K562 (cell line): ENCODE results near the gene SYT17. TPM values are rescaled to one million over a fixed set of nuclear protein-coding genes. Genes with fewer than 3 reads are reported as not detected.
A peak's percentile ranks its signal among the peaks of the same experiment; 100 is the strongest.

Experiments used
- ATAC-seq: fragments of 200-7000 bp; cut with Tn5 transposase; 3 replicates; pipeline ENCODE4 v1.9.1; 2020; ENCODE audit warnings: moderate library complexity
- BruUV-seq: library from RNA; stranded (reverse); fragments of 400-500 nt; replicated peaks from 2 replicates; lab custom pipeline; 2021; lab: Mats Ljungman, UMichigan
- CTCF ChIA-PET: fragments of 300-600 bp; formaldehyde crosslinking; extraction: SDS; loops from one replicate; lab custom pipeline; 2021; ENCODE audit warnings: low intra/inter-chr PET ratio; lab: Yijun Ruan, JAX
- POLR2A ChIA-PET: fragments of 300-600, 350-650 bp; sonication (Branson Sonifier 250); formaldehyde crosslinking; extraction: SDS; loops from one replicate; lab custom pipeline; 2021; ENCODE audit warnings: antibody characterized with exemption, inconsistent platforms; lab: Yijun Ruan, JAX
- DNase-seq, 4 experiments: peaks; one replicate each; pipeline versions ENCODE4 v3.0.0 to v3.0.0-alpha.2; 2011 to 2018; ENCODE audit warnings: low spot score in 3 of 4, mixed read lengths in 3 of 4; ENCODE audit errors: extremely low read depth in 1 of 4
- FAIRE-seq: peaks from 2 replicates; lab custom pipeline; 2011; peaks lifted over from hg19 to GRCh38; lab: Jason Lieb, UNC
- H2AFZ ChIP-seq: 2 replicates; pipeline ENCODE4 v1.6.0; 2011; ENCODE audit warnings: low read depth, low read length, control low read depth, inconsistent platforms
- H3K27ac ChIP-seq: fragments of 200-600 bp; 3 replicates; pipeline ENCODE4 v1.8.0; 2011; ENCODE audit warnings: low read depth, mild to moderate bottlenecking, control low read depth, inconsistent platforms, low read length, moderate library complexity, mixed read lengths; ENCODE audit errors: extremely low read depth
- H3K27me3 ChIP-seq, 2 experiments: fragments of 300-600 bp in 1 of 2; 2 replicates in 1 of 2; 3 replicates in 1 of 2; pipeline versions ENCODE4 v1.6.0 to v1.8.0; 2011; ENCODE audit warnings: inconsistent platforms in 2 of 2, low read length in 2 of 2, mild to moderate bottlenecking in 1 of 2, mixed read lengths in 1 of 2, moderate library complexity in 1 of 2; ENCODE audit not compliant: control insufficient read depth in 2 of 2, insufficient read depth in 2 of 2
- H3K36me3 ChIP-seq: fragments of 300-600 bp; 3 replicates; pipeline ENCODE4 v1.8.0; 2011; ENCODE audit warnings: mild to moderate bottlenecking, low read length, inconsistent platforms; ENCODE audit not compliant: control insufficient read depth, insufficient read depth
- H3K4me1 ChIP-seq, 2 experiments: fragments of 200-600 bp in 1 of 2; replicated peaks in 1 of 2; 2 replicates in 1 of 2; 3 replicates in 1 of 2; pipeline versions ENCODE4 v1.5.1 to v1.8.0; 2011; ENCODE audit warnings: inconsistent platforms in 2 of 2, low read length in 2 of 2, mild to moderate bottlenecking in 1 of 2, mixed read lengths in 1 of 2, moderate library complexity in 1 of 2; ENCODE audit not compliant: control insufficient read depth in 2 of 2, insufficient read depth in 2 of 2
- H3K4me2 ChIP-seq: 2 replicates; pipeline ENCODE4 v1.6.1; 2011; ENCODE audit warnings: low read length, control low read depth, inconsistent platforms, mixed read lengths; ENCODE audit not compliant: insufficient read depth
- H3K4me3 ChIP-seq: fragments of 200-600 bp; sonication (generic), shearing (Covaris generic); 2 replicates; pipeline ENCODE4 v1.5.1; 2016; ENCODE audit warnings: control low read depth, inconsistent platforms
- H3K79me2 ChIP-seq: fragments of 200-600 bp; 3 replicates; pipeline ENCODE4 v1.8.0; 2011; ENCODE audit warnings: low read length, inconsistent platforms; ENCODE audit not compliant: control insufficient read depth, insufficient read depth
- H3K9ac ChIP-seq, 2 experiments: 2 replicates each; pipeline versions ENCODE4 v1.6.0 to v1.6.1; 2011; ENCODE audit warnings: low read depth in 2 of 2, low read length in 2 of 2, control low read depth in 1 of 2, inconsistent platforms in 1 of 2, mild to moderate bottlenecking in 1 of 2, mixed read lengths in 1 of 2; ENCODE audit not compliant: insufficient read depth in 1 of 2
- H3K9me1 ChIP-seq: one replicate; pipeline ENCODE4 v1.6.0; 2011; ENCODE audit warnings: inconsistent platforms, mild to moderate bottlenecking, low read length, moderate library complexity; ENCODE audit not compliant: control insufficient read depth, insufficient read depth
- H3K9me3 ChIP-seq: replicated peaks from 2 replicates; pipeline ENCODE4 v1.5.1; 2011; ENCODE audit warnings: low read depth, low read length, inconsistent platforms; ENCODE audit not compliant: control insufficient read depth, insufficient read depth
- H4K20me1 ChIP-seq: replicated peaks from 2 replicates; pipeline ENCODE4 v1.6.1; 2011; ENCODE audit warnings: low read length, inconsistent platforms, mixed read lengths; ENCODE audit not compliant: control insufficient read depth, insufficient read depth
- HMG20A ChIP-seq: fragments of 450-650 bp; formaldehyde crosslinking; conservative IDR thresholded peaks from 2 replicates; pipeline ENCODE4 v1.4.0; 2020; ENCODE audit warnings: mild to moderate bottlenecking, mixed read lengths
- KLF1 ChIP-seq: fragments of 450-650 bp; IDR thresholded peaks from 2 replicates; pipeline ENCODE4 v1.6.1; 2016; ENCODE audit warnings: missing genetic modification characterization, missing compliant biosample characterization
- POLR2G ChIP-seq: fragments of 200-400 bp; formaldehyde crosslinking; IDR thresholded peaks from 2 replicates; pipeline ENCODE4 v1.6.1; 2017; ENCODE audit warnings: low read depth, mild to moderate bottlenecking, antibody characterized with exemption, low read length, moderate library complexity
- RAD21 ChIP-seq, 2 experiments: fragments of 250-450 bp in 1 of 2; fragments of 450-650 bp in 1 of 2; sonication (Bioruptor Pico) in 1 of 2; formaldehyde crosslinking in 1 of 2; IDR thresholded peaks in 1 of 2; conservative IDR thresholded peaks in 1 of 2; 2 replicates each; pipeline versions ENCODE4 v1.4.0 to v1.8.0; 2020 to 2022; ENCODE audit warnings: mild to moderate bottlenecking in 2 of 2, moderate library complexity in 1 of 2
- RBM14 ChIP-seq: fragments of 200-400 bp; formaldehyde crosslinking; IDR thresholded peaks from 2 replicates; pipeline ENCODE4 v1.6.1; 2018; ENCODE audit warnings: low read depth, mild to moderate bottlenecking, low read length, moderate library complexity, borderline replicate concordance; ENCODE audit not compliant: insufficient read depth
- TOE1 ChIP-seq, 2 experiments: fragments of 450-650 bp in 1 of 2; sonication (generic) in 1 of 2; formaldehyde crosslinking in 1 of 2; IDR thresholded peaks; 2 replicates each; pipeline versions ENCODE4 v1.7.1 to v1.8.0; 2016 to 2022; ENCODE audit warnings: borderline replicate concordance in 2 of 2, mild to moderate bottlenecking in 2 of 2, antibody characterized with exemption in 1 of 2, inconsistent platforms in 1 of 2, low read depth in 1 of 2, missing genetic modification reagents in 1 of 2, moderate library complexity in 1 of 2
- XRCC5 ChIP-seq: fragments of 200-400 bp; formaldehyde crosslinking; IDR thresholded peaks from 2 replicates; pipeline ENCODE4 v1.6.1; 2017; ENCODE audit warnings: low read depth, mild to moderate bottlenecking, low read length
- ZFP36 ChIP-seq: fragments of 150-350 bp; IDR thresholded peaks from 2 replicates; pipeline ENCODE4 v1.6.1; 2018; ENCODE audit warnings: low read length, low read depth; ENCODE audit not compliant: partially characterized antibody
- ZNF41 ChIP-seq: fragments of 250-450 bp; sonication (Bioruptor Pico); conservative IDR thresholded peaks from 2 replicates; pipeline ENCODE4 v1.4.0; 2020; ENCODE audit warnings: mild to moderate bottlenecking
- ZNF583 ChIP-seq: fragments of 250-450 bp; sonication (Bioruptor Pico); IDR thresholded peaks from 2 replicates; pipeline ENCODE4 v1.4.0; 2020
- WGBS: fragments of 100-300 bp; shearing (Covaris generic); methylation state at CpG from one replicate; pipeline ENCODE4 v1.1.6; 2016; ENCODE audit warnings: low coverage, mixed read lengths; ENCODE audit not compliant: insufficient coverage; ENCODE audit errors: missing lambda C conversion rate; 5-methylcytosine and 5-hydroxymethylcytosine counted together
- in situ Hi-C: fragments of 300-500 bp; cut with MboI; formaldehyde crosslinking; loops from 4 replicates; pipeline ENCODE4 v1.15.0; 2018; ENCODE audit warnings: inconsistent platforms, mixed read lengths
- intact Hi-C: fragments of 100-400 bp; cut with micrococcal nuclease; formaldehyde crosslinking; loops from 2 replicates; pipeline ENCODE4 v1.14.2; 2022
- polyA plus RNA-seq, 8 experiments: library from polyadenylated mRNA; depleted of rRNA in 4 of 8; stranded (reverse) in 5 of 8; unstranded in 3 of 8; fragments of >200 nt; fragmentation: Nextera tagmentation in 2 of 8; fragmentation: Illumina TruSeq in 1 of 8; extraction: Ambion mirVana in 2 of 8; extraction: Trizol in 1 of 8; gene quantifications; 2 replicates each; pipeline versions ENCODE4 v1.2.1 to v1.2.3, GENCODE V29; 2011 to 2014; ENCODE audit warnings: inconsistent platforms in 1 of 8, missing spikeins in 1 of 8
- total RNA-seq, 7 experiments: library from RNA; depleted of rRNA in 6 of 7; stranded (reverse); fragments of >200 nt in 6 of 7; fragmentation: Illumina TruSeq in 2 of 7; extraction: Trizol in 2 of 7; gene quantifications; 2 replicates each; pipeline versions ENCODE4 v1.2.1 to v1.2.3, GENCODE V29; 2011 to 2021; ENCODE audit warnings: low replicate concordance in 1 of 7
- TF ChIP-seq, protein P1 (sequence below): sonication (generic); formaldehyde crosslinking; IDR thresholded peaks from 2 replicates; pipeline ENCODE4 v1.8.0; 2022; ENCODE audit warnings: mild to moderate bottlenecking, missing genetic modification reagents
- TF ChIP-seq, protein P2 (sequence below): fragments of 450-650 bp; formaldehyde crosslinking; IDR thresholded peaks from 2 replicates; pipeline ENCODE4 v1.4.0; 2020; ENCODE audit warnings: mild to moderate bottlenecking, mixed read lengths

Gene SYT17
- total and polyA plus RNA-seq, 9 of the 15 experiments (the other 6 are each of a cell fraction or from before 2014, with no cell fraction given): not detected

- H3K27ac ChIP-seq: no peak overlapping the region
- no peak overlapping the region for H2AFZ ChIP-seq
- ChIA-PET POLR2A (interaction anchor here (0.5 kb wide), 1 partner anchor 9 kb away, joined by 3 read pairs; no protein-coding TSS in a partner anchor), CTCF (no interaction called here)
- peaks cover 17 to 30% of the 10 kb centered on the region in 2 experiments for H3K4me1 ChIP-seq
- BruUV-seq: no TSS peak
- no peaks in the 10 kb centered on the region; a peak in 1 of 5 replicates for H3K27me3 ChIP-seq
- ATAC-seq (no peak), FAIRE-seq (no peak), DNase-seq (no peak)
- in situ Hi-C loops: no loop called here
- TF ChIP-seq, protein P1, sequence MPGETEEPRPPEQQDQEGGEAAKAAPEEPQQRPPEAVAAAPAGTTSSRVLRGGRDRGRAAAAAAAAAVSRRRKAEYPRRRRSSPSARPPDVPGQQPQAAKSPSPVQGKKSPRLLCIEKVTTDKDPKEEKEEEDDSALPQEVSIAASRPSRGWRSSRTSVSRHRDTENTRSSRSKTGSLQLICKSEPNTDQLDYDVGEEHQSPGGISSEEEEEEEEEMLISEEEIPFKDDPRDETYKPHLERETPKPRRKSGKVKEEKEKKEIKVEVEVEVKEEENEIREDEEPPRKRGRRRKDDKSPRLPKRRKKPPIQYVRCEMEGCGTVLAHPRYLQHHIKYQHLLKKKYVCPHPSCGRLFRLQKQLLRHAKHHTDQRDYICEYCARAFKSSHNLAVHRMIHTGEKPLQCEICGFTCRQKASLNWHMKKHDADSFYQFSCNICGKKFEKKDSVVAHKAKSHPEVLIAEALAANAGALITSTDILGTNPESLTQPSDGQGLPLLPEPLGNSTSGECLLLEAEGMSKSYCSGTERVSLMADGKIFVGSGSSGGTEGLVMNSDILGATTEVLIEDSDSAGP (CRISPR knock-in tag): no peak
- TF ChIP-seq HMG20A (CRISPR knock-in tag) (no peak), RBM14 (no peak)
- no peaks in the 10 kb centered on the region for H3K9me3 ChIP-seq
- no peaks in the 10 kb centered on the region for H3K9me1 ChIP-seq
- no peak overlapping the region for H3K9ac ChIP-seq
- no peaks in the 10 kb centered on the region for H3K36me3 ChIP-seq
- no peak overlapping the region for H3K4me3 ChIP-seq
- H3K4me2 ChIP-seq: no peak overlapping the region
- intact Hi-C loops: no loop called here
- H4K20me1 ChIP-seq: no peaks in the 10 kb centered on the region
- H3K79me2 ChIP-seq: no peaks in the 10 kb centered on the region
Observed at GRCh38 chr16:19131825-19132218, 36.2 kb upstream of the SYT17 start.

DNA sequence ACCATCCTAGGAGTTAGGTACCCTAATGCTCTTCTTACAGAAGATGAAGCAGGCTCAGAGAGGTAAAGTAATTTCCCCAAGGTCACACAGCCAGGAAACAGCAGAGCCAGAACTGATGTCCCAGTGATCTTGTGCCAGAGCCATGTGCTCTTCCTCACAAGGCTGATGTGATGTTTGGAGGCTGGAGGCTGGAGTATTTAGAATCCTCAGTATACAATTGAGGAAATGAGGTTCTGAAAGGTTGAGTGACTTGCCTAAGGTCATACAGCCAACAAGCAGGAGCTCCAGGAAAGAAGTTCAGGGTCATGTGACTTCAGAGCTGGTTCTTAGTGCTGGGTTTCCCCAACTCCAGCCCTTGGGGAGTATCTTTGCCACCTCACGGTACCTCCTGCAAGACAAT, 35.8 kb upstream of the SYT17 start:
- no peak for DNase-seq
- H3K9ac ChIP-seq: no peak overlapping the region
- no peak overlapping the region for H3K4me2 ChIP-seq
- H4K20me1 ChIP-seq: no peaks in the 10 kb centered on the region
- ChIA-PET POLR2A (interaction anchor here (1.0 kb wide), 1 partner anchor 13 kb away, joined by 3 read pairs; no protein-coding TSS in a partner anchor), CTCF (no interaction called here)
- H2AFZ ChIP-seq: no peak overlapping the region
- H3K27me3 ChIP-seq: no peaks in the 10 kb centered on the region; a peak in 1 of 5 replicates
- BruUV-seq: no TSS peak
- H3K9me3 ChIP-seq: no peaks in the 10 kb centered on the region
- no peaks in the 10 kb centered on the region for H3K9me1 ChIP-seq
- peaks cover 17 to 30% of the 10 kb centered on the region in 2 experiments for H3K4me1 ChIP-seq
- H3K79me2 ChIP-seq: no peaks in the 10 kb centered on the region
- no peak overlapping the region for H3K4me3 ChIP-seq
- intact Hi-C loops (no loop called here), in situ Hi-C loops (no loop called here)
- WGBS: no CpG with 5 or more reads among the region's 1 CpG
- no peak for FAIRE-seq
- no peak for ATAC-seq
- no peaks in the 10 kb centered on the region for H3K36me3 ChIP-seq
- H3K27ac ChIP-seq: no peak overlapping the region
- TF ChIP-seq ZFP36 (peak; percentile 79), RAD21 (CRISPR knock-in tag; conservative IDR thresholded peaks at IDR 0.05 in 1 of 2, IDR thresholded peaks at IDR 0.05 in 1 of 2) (no peak), TOE1 (IDR thresholded peaks at IDR 0.05; ENCODE audit: borderline replicate concordance) (0 out of 2 replicates have a peak, but pooled peaks have one; percentile 27), TOE1 (CRISPR knock-in tag; IDR thresholded peaks at IDR 0.05; ENCODE audit: borderline replicate concordance, low read depth) (no peak), RBM14 (no peak), XRCC5 (no peak), KLF1 (tag) (0 out of 2 replicates have a peak, but pooled peaks have one; percentile 22), POLR2G (no peak), ZNF583 (CRISPR knock-in tag) (no peak), ZNF41 (CRISPR knock-in tag) (no peak)
- TF ChIP-seq, protein P2, sequence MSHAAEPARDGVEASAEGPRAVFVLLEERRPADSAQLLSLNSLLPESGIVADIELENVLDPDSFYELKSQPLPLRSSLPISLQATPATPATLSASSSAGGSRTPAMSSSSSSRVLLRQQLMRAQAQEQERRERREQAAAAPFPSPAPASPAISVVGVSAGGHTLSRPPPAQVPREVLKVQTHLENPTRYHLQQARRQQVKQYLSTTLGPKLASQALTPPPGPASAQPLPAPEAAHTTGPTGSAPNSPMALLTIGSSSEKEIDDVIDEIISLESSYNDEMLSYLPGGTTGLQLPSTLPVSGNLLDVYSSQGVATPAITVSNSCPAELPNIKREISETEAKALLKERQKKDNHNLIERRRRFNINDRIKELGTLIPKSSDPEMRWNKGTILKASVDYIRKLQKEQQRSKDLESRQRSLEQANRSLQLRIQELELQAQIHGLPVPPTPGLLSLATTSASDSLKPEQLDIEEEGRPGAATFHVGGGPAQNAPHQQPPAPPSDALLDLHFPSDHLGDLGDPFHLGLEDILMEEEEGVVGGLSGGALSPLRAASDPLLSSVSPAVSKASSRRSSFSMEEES (CRISPR knock-in tag): peak; percentile 58
